DOHH2 (cell line): ENCODE measurements around the gene CLK2.
"Not testable (repeated sequence)": the region's sequence is repeated elsewhere in the genome, so short reads cannot be mapped to it uniquely, and the experiment has no call there.

Experiments used
- EZH2phosphoT487 ChIP-seq: fragments of 200-600 bp; sonication (generic); IDR thresholded peaks from 2 replicates; pipeline ENCODE4 v1.6.1; 2017; ENCODE audit warnings: borderline replicate concordance, mild to moderate bottlenecking, antibody characterized with exemption, low read length, moderate library complexity, mixed read lengths
- TF ChIP-seq, protein P1 (sequence below): fragments of 200-600 bp; sonication (generic); IDR thresholded peaks from one replicate; pipeline ENCODE4 v1.5.1; 2014; ENCODE audit warnings: antibody characterized with exemption, mild to moderate bottlenecking, low read depth, low read length; ENCODE audit not compliant: poor library complexity, severe bottlenecking

DNA sequence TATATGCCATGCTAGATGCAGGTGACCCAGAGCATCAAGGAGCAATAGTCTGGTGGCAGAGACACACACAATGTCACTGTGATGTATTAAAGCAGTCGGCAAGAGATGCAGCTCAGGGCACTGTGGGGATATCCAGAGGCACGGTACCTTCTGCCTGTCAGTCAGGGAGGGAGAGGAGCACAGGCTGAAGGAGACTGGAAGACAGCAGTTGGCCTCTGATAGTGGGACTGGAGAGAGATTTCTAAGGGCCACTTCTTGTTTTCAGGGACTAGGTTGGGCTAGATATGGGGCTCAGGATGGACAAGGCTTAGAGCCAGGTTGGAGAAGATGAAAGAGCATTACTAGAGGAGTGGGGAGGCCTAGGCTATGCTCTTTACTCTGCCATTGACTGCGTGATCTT, 42.0 kb downstream of the CLK2 start:
- TF ChIP-seq, protein P1, sequence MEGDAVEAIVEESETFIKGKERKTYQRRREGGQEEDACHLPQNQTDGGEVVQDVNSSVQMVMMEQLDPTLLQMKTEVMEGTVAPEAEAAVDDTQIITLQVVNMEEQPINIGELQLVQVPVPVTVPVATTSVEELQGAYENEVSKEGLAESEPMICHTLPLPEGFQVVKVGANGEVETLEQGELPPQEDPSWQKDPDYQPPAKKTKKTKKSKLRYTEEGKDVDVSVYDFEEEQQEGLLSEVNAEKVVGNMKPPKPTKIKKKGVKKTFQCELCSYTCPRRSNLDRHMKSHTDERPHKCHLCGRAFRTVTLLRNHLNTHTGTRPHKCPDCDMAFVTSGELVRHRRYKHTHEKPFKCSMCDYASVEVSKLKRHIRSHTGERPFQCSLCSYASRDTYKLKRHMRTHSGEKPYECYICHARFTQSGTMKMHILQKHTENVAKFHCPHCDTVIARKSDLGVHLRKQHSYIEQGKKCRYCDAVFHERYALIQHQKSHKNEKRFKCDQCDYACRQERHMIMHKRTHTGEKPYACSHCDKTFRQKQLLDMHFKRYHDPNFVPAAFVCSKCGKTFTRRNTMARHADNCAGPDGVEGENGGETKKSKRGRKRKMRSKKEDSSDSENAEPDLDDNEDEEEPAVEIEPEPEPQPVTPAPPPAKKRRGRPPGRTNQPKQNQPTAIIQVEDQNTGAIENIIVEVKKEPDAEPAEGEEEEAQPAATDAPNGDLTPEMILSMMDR: not testable (repeated sequence)
- not testable (repeated sequence) for TF ChIP-seq EZH2phosphoT487
